Natural killer cell treated with Interleukin-12 subunit alpha and Interleukin-12 subunit beta and Interleukin-15 and Interleukin-18, amount 100 ng/mL, for 72 hours (primary cell): ENCODE results near the gene URI1. TPM values are rescaled to one million over a fixed set of nuclear protein-coding genes. Genes with fewer than 3 reads are reported as not detected.
A peak's percentile ranks its signal among the peaks of the same experiment; 100 is the strongest.

Experiments
- ATAC-seq, 2 donors: fragments of 150-1000 bp; cut with Tn5 transposase in 1 of 2; sonication (Bioruptor Pico), chemical (Tn5 transposase) in 1 of 2; 2 replicates each; pipeline ENCODE4 v1.10.0; 2021
- DNase-seq: peaks from one replicate; pipeline ENCODE4 v3.0.0; 2022; ENCODE audit warnings: low spot score
- H3K27ac Mint-ChIP-seq, 2 donors: 1 replicate in 1 of 2; 2 replicates in 1 of 2; pipeline ENCODE4 v1.8.0; 2022; ENCODE audit warnings: mixed read lengths in 2 of 2, mild to moderate bottlenecking in 1 of 2, moderate library complexity in 1 of 2
- H3K27me3 Mint-ChIP-seq, 2 donors: 1 replicate in 1 of 2; 2 replicates in 1 of 2; pipeline ENCODE4 v1.8.0; 2022; ENCODE audit warnings: mixed read lengths in 2 of 2
- H3K36me3 Mint-ChIP-seq: one replicate; pipeline ENCODE4 v1.8.0; 2022; ENCODE audit warnings: mixed read lengths
- H3K4me1 Mint-ChIP-seq, 2 donors: 1 replicate in 1 of 2; 2 replicates in 1 of 2; pipeline ENCODE4 v1.8.0; 2022; ENCODE audit warnings: low read depth in 2 of 2, mixed read lengths in 2 of 2, mild to moderate bottlenecking in 1 of 2
- H3K4me3 Mint-ChIP-seq: one replicate; pipeline ENCODE4 v1.8.0; 2022; ENCODE audit warnings: mixed read lengths
- H3K9me3 Mint-ChIP-seq: 2 replicates; pipeline ENCODE4 v1.8.0; 2022; ENCODE audit warnings: mixed read lengths
- total RNA-seq, 2 donors: library from RNA; stranded (reverse); gene quantifications; one replicate each; pipeline ENCODE4 v1.2.3, GENCODE V29; 2022

URI1 gene
- total RNA-seq, 2 donors from 2014 or later = 63.1 to 64.0 TPM

DNA sequence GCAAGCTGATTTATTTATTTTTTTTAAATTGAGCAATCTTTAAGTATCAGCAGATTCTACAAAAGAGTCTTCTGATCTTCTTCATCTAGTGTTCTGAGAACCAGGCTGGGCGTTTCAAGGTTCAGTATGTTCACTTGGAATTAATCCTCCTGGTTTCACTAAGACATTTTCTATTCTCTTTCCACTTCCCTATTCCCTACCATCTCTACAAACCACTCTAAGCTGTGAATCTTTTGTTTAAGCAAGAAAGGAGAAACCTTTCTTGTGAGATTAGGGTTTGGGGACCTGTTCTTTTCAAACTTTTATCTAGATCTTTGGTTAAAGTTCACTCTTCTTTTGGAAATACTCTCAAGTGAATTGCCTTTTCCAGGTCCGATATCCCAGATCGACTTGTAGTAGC, 59.3 kb downstream of the URI1 start:
- Mint-ChIP-seq H3K27ac (no peak overlapping the region), H3K36me3 (peaks cover 34% of the 10 kb centered on the region), H3K4me1 (peaks cover 43 to 47% of the 10 kb centered on the region in 2 donors), H3K4me3 (no peak overlapping the region), H3K27me3 (no peaks in the 10 kb centered on the region), H3K9me3 (no peaks in the 10 kb centered on the region)
- ATAC-seq (no peak), DNase-seq (no peak)

DNA sequence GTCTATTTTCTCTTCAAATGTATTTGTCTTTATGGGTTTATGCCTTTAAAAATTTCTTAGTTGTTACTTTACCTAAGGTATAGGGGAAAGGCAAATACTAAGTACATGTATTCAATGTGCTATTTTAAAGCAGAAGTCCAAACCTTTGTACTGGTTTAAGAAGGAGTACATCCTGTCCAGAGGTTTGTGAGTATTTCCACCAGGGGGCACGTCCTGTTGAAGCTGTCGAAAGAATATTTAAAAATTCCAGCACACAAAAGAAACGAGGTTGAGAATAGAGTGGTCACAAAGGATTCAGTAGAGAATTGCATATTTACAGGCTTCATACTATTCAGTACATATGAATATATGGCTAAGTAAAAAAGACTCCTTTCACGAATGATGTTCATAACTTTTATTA, 59.8 kb downstream of the URI1 start:
- Mint-ChIP-seq H3K4me1 (peaks cover 41 to 44% of the 10 kb centered on the region in 2 donors), H3K27ac (no peak overlapping the region), H3K27me3 (no peaks in the 10 kb centered on the region), H3K9me3 (no peaks in the 10 kb centered on the region), H3K36me3 (peaks cover 30% of the 10 kb centered on the region), H3K4me3 (no peak overlapping the region)
- ATAC-seq (no peak), DNase-seq (no peak)

GRCh38 chr19:30003866-30004265, 61.8 kb downstream of the URI1 start:
- peaks cover 33 to 40% of the 10 kb centered on the region in 2 donors for H3K4me1 Mint-ChIP-seq
- no peaks in the 10 kb centered on the region for H3K9me3 Mint-ChIP-seq
- H3K36me3 Mint-ChIP-seq = peaks cover 28% of the 10 kb centered on the region

GRCh38 chr19:30004403-30004802, 62.4 kb downstream of the URI1 start:
- DNase-seq (no peak), ATAC-seq (no peak)
- H3K27ac Mint-ChIP-seq = no peak overlapping the region
- H3K4me3 Mint-ChIP-seq = no peak overlapping the region
- peaks cover 34% of the 10 kb centered on the region for H3K36me3 Mint-ChIP-seq
- no peaks in the 10 kb centered on the region for H3K9me3 Mint-ChIP-seq
- H3K27me3 Mint-ChIP-seq = no peaks in the 10 kb centered on the region
- H3K4me1 Mint-ChIP-seq = peaks cover 37 to 39% of the 10 kb centered on the region in 2 donors

More at GRCh38 chr19:30003866-30004265, 61.8 kb downstream of the URI1 start:
- Mint-ChIP-seq H3K27me3 (no peaks in the 10 kb centered on the region), H3K4me3 (no peak overlapping the region), H3K27ac (no peak overlapping the region)
- ATAC-seq (no peak), DNase-seq (no peak)

DNA sequence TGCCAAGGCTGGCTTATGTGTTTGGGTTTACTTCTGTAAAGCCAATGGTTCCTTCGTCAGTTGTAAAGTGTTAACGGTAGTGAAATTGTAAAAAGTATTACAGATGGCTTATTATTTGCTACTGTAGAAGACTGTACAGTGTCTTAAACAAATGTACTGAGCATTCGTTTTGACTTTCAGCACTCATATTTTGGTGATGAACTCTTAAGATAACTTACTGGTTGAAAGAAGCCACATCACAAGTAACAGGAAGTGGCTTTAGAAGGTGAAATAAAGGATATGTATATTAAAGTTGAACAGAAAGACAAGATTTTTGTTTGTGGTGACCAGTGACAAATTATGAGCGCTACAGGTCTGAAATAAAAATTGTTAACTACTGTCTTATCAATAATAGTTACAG, 64.2 kb downstream of the URI1 start:
- no peaks in the 10 kb centered on the region for H3K9me3 Mint-ChIP-seq
- ATAC-seq (peak; percentile 40 to 71), DNase-seq (no peak)
- H3K27ac Mint-ChIP-seq = peak overlapping the region; percentile 66 to 85
- H3K27me3 Mint-ChIP-seq = no peaks in the 10 kb centered on the region
- H3K36me3 Mint-ChIP-seq = peaks cover 25% of the 10 kb centered on the region
- H3K4me1 Mint-ChIP-seq = peaks cover 26 to 34% of the 10 kb centered on the region in 2 donors
- H3K4me3 Mint-ChIP-seq = peak overlapping the region; percentile 70

DNA sequence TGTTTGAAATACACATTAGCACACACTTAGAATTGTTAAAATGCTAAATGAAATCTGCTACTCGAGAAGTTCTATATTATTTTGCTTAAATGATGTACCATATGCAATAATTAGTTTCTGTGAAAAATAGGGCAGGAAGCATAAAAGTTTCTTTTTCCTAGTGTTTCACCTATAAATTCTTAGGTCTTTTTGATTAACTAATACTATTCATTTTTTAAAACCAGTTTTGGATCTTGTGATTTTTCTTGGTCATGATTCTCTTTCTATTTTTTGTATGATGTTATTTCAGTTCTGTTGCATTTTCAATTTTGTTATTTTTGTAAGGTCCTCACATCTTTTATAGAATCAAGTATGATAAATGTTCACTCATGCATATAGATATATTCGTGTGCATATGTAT, 66.1 kb downstream of the URI1 start:
- Mint-ChIP-seq H3K4me1 (peaks cover 24 to 28% of the 10 kb centered on the region in 2 donors), H3K27ac (no peak overlapping the region), H3K27me3 (no peaks in the 10 kb centered on the region), H3K9me3 (no peaks in the 10 kb centered on the region), H3K36me3 (peaks cover 24% of the 10 kb centered on the region), H3K4me3 (no peak overlapping the region)
- ATAC-seq = no peak
- DNase-seq = no peak

DNA sequence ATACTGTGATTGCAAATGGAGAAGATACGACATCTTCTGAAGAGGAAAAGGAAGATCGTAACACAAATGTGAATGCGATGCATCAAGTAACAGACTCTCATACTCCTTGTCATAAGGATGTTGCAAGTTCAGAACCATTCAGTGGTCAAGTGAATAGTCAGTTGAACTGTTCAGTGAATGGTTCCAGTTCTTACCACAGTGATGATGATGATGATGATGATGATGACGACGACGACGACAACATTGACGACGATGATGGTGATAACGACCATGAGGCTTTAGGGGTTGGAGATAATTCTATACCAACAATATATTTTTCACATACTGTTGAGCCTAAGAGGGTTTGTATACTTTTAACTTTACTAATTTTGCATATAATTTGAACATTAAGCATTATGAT, 67.0 kb downstream of the URI1 start:
- ATAC-seq (no peak), DNase-seq (no peak)
- peak overlapping the region in 1 of 2 donors; percentile 33 for H3K27ac Mint-ChIP-seq
- no peaks in the 10 kb centered on the region for H3K9me3 Mint-ChIP-seq
- peaks cover 29% of the 10 kb centered on the region for H3K36me3 Mint-ChIP-seq
- H3K4me1 Mint-ChIP-seq = peaks cover 22 to 28% of the 10 kb centered on the region in 2 donors
- H3K4me3 Mint-ChIP-seq = no peak overlapping the region
- no peaks in the 10 kb centered on the region for H3K27me3 Mint-ChIP-seq

GRCh38 chr19:30011051-30011578, 69.1 kb downstream of the URI1 start:
- no peaks in the 10 kb centered on the region for H3K9me3 Mint-ChIP-seq

GRCh38 chr19:30014770-30015169, 72.7 kb downstream of the URI1 start:
- no peak overlapping the region for H3K27ac Mint-ChIP-seq
- peaks cover 0 to 5% of the 10 kb centered on the region in 2 donors for H3K4me1 Mint-ChIP-seq
- ATAC-seq = no peak
- H3K27me3 Mint-ChIP-seq = no peaks in the 10 kb centered on the region
- H3K4me3 Mint-ChIP-seq = no peak overlapping the region
- DNase-seq = no peak
- H3K9me3 Mint-ChIP-seq = no peaks in the 10 kb centered on the region
- H3K36me3 Mint-ChIP-seq = peaks cover 11% of the 10 kb centered on the region

More at GRCh38 chr19:30011051-30011578, 69.1 kb downstream of the URI1 start:
- Mint-ChIP-seq H3K4me3 (no peak overlapping the region), H3K4me1 (peaks cover 12 to 16% of the 10 kb centered on the region in 2 donors), H3K36me3 (peaks cover 21% of the 10 kb centered on the region), H3K27ac (no peak overlapping the region), H3K27me3 (no peaks in the 10 kb centered on the region)
- ATAC-seq (no peak), DNase-seq (no peak)

- H3K36me3 Mint-ChIP-seq = peaks cover 8% of the 10 kb centered on the region
- no peak overlapping the region for H3K27ac Mint-ChIP-seq
- DNase-seq (no peak), ATAC-seq (no peak)
- H3K27me3 Mint-ChIP-seq = no peaks in the 10 kb centered on the region
- no peak overlapping the region for H3K4me3 Mint-ChIP-seq
- H3K4me1 Mint-ChIP-seq = peaks cover 0 to 4% of the 10 kb centered on the region in 2 donors
- H3K9me3 Mint-ChIP-seq = no peaks in the 10 kb centered on the region
These were observed 75.1 kb downstream of the URI1 start for GRCh38 chr19:30017172-30017571.

DNA sequence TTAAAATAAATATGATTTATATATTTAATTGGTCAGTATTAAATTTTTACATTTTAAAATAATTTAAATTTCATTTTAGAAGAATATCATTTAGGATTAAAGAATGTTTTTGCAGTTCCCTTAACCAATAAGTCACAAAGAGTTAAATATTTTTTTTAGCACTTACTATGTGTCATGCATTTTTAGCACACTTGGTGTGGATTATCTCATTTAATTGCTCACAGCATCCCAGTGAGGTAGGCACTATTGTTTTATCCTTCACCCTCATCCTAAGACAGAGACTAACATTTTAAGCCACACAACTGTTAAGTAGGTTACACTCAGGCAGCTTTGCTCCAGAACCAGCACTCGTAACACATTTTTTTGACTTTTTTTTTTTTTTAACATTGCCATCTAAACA, 78.2 kb downstream of the URI1 start:
- no peaks in the 10 kb centered on the region for H3K9me3 Mint-ChIP-seq
- DNase-seq (no peak), ATAC-seq (no peak)
- H3K4me1 Mint-ChIP-seq = peaks cover 0 to 3% of the 10 kb centered on the region in 2 donors
- no peaks in the 10 kb centered on the region for H3K36me3 Mint-ChIP-seq
- no peak overlapping the region for H3K4me3 Mint-ChIP-seq
- H3K27me3 Mint-ChIP-seq = no peaks in the 10 kb centered on the region
- no peak overlapping the region for H3K27ac Mint-ChIP-seq

- no peaks in the 10 kb centered on the region for H3K27me3 Mint-ChIP-seq
- H3K36me3 Mint-ChIP-seq = no peaks in the 10 kb centered on the region
- no peak overlapping the region for H3K27ac Mint-ChIP-seq
- H3K4me1 Mint-ChIP-seq = peaks cover 4 to 7% of the 10 kb centered on the region in 2 donors
- no peak overlapping the region for H3K4me3 Mint-ChIP-seq
- DNase-seq (no peak), ATAC-seq (no peak)
- H3K9me3 Mint-ChIP-seq = no peaks in the 10 kb centered on the region
These were observed 80.6 kb downstream of the URI1 start for GRCh38 chr19:30022659-30023058.

- no peak overlapping the region for H3K4me3 Mint-ChIP-seq
- no peak overlapping the region for H3K27ac Mint-ChIP-seq
- no peak for DNase-seq
- H3K36me3 Mint-ChIP-seq = no peaks in the 10 kb centered on the region
- H3K27me3 Mint-ChIP-seq = no peaks in the 10 kb centered on the region
- peaks cover 9 to 10% of the 10 kb centered on the region in 2 donors for H3K4me1 Mint-ChIP-seq
- ATAC-seq = no peak
- H3K9me3 Mint-ChIP-seq = no peaks in the 10 kb centered on the region
These were observed 81.3 kb downstream of the URI1 start for GRCh38 chr19:30023330-30023729.

GRCh38 chr19:30024091-30024490, 82.1 kb downstream of the URI1 start:
- ATAC-seq (no peak), DNase-seq (no peak)
- peaks cover under 1% of the 10 kb centered on the region for H3K36me3 Mint-ChIP-seq
- H3K4me3 Mint-ChIP-seq = no peak overlapping the region
- H3K27me3 Mint-ChIP-seq = no peaks in the 10 kb centered on the region
- H3K4me1 Mint-ChIP-seq = peaks cover 12 to 14% of the 10 kb centered on the region in 2 donors
- H3K9me3 Mint-ChIP-seq = no peaks in the 10 kb centered on the region
- no peak overlapping the region for H3K27ac Mint-ChIP-seq

DNA sequence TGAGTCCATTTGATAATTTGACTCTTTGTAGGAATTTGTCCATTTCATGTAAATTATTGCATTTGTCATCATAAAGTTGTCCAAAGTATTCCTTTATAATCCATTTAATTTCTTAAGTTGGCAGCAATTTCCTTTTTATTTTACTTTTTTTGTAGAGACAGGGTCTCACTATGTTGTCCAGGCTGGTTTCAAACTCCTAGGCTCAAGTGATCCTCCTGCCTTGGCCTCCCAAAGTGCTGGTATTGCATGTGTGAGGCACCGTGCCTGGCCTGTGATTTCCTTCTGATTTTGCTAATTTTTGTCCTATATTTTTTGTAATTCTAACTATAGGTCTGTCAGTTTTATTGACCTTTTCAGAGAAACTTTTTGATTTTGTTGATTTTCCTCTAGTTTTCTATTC, 84.9 kb downstream of the URI1 start:
- Mint-ChIP-seq H3K4me3 (no peak overlapping the region), H3K27me3 (no peaks in the 10 kb centered on the region), H3K4me1 (peaks cover 33 to 38% of the 10 kb centered on the region in 2 donors), H3K9me3 (no peaks in the 10 kb centered on the region), H3K27ac (no peak overlapping the region), H3K36me3 (peaks cover 24% of the 10 kb centered on the region)
- DNase-seq = no peak
- ATAC-seq = no peak
